Prostate gland (tissue), 2 donors: ENCODE results near the gene TTC27.

Experiments
- CTCF ChIP-seq, 4 experiments: fragments of 200-600 bp in 2 of 4; fragments of 450-650 bp in 2 of 4; sonication (generic) in 2 of 4; IDR thresholded peaks; 1 replicate in 3 of 4; 2 replicates in 1 of 4; pipeline ENCODE4 v1.5.1; 2016 to 2019; ENCODE audit warnings: antibody characterized with exemption in 4 of 4, mild to moderate bottlenecking in 2 of 4, moderate library complexity in 2 of 4
- POLR2A ChIP-seq: fragments of 450-650 bp; IDR thresholded peaks from one replicate; pipeline ENCODE4 v1.6.1; 2016; ENCODE audit warnings: antibody characterized with exemption, mild to moderate bottlenecking

GRCh38 chr2:32617599-32618189 is 10.2 kb upstream of the TTC27 start:
- TF ChIP-seq CTCF (IDR thresholded peaks at IDR 0.05) (no peak), POLR2A (no peak)
